ENCODE results near the gene PRKCH.

Gene PRKCH

DNA sequence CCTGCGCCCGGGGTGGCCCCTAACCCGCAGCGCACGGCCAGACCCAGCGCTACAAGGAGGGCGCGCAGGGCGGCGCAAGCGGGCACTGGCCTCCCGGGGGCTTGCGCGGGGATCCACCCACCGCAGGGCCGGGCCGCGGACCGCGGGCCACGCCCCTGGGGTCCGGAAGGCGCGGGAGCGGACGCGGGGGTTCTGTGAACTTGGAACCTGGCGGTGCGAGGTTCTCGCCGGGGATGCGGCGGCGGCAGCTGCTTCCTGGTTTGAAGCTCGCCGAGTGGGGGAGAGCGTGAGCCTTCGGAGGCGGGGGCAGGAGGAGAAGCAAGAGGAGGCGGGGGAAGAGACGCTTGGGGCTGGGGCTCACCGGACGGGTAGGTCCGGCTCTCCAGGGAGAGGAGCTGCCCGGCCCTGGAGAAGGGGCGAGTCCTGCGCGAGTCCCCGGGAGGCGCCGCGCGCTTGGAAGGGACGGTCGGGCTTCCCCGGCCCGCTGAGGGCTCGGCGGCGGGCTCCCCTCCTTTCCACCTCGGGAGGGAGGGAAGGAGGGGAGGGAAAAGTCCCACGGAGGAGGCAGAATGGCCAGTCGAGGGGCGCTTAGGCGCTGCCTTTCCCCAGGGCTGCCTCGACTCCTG lies at the start of gene PRKCH:
Gene PRKCH (plus strand): TSS at position 195 of the 626 bp plus-strand sequence. CDS start 523 bp downstream, outside the sequence.
- DNase-seq (ENCODE audit: low read depth) = no peak

DNA sequence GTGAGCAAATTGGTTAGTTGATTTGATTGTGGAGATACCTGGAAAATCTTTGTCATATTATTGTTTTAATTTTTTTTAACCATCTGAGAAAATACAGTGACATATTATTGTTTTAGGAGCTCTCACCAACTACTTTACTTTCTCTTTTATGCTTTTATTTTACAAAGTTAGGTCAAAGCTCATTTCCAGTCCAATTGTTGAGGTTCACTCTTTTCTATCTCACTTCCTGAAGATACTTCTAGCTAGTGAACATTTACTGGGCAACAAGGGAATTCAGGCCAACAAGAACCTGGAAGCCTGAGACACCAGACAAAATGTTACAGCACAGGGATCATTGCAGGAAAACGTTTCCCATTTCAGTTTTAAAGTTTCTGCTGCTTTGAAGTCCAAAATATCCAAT lies 44.1 kb upstream of the PRKCH start:
- no peak for DNase-seq (ENCODE audit: low read depth)

DNA sequence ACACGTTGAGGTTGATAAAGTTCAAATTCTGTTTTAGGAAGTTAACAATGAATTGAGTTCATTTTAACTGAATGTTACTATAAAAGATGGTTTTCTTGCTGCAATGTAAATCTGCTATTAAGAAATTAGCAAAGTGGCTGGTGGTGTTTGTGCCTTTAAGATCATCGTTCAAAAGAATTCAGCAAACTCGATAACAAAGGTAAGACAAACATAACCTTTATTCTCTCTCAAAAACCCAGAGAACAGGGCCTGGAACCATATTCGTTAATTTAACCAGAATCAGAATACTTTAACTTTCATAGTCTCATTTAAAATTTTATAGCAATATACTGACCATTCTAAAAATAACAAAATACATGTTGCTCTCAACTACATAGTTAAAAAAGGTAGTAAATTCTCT lies 43.6 kb upstream of the PRKCH start:
- DNase-seq (ENCODE audit: low read depth) = no peak

DNA sequence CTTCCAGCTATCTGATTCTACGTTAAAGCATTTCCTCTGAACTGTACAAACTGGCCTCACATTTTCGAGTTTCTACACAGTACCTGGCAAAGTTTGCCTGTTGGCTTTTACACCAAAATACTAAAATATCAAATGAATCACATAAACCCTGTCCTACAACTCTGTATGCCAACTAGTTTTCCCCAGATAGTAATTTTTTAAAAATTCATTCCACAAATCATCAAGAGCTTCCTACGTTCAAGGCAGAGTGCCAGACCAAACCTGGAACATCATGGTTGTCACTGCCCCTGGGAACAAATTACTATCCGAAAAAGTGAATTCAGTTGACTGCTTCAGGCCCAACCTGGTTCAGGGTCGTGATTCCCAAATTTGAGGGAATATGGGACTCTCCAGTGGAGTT lies 42.3 kb upstream of the PRKCH start:
- no peak for DNase-seq (ENCODE audit: low read depth)

DNA sequence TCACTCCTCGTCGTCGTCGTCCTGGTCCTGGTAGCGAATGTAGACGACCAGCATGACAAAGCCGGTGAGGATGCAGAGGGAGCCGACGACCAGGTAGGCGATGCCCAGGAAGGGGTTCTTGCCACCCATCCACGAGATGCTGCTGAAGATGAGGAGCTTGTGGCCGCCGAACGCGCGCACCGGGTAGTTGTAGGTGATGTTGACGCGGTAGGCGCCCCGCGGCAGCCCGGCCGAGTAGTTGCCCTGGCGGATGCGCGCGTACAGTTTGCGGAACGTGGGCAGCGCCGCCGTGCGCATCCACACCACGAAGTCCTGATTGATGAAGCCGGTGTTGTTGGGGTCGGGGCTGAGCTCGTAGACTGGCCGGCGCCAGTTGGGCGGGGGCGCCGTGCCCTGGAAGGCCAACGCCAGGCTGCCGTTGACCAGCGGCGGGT lies 41.3 kb upstream of the PRKCH start:
- DNase-seq (ENCODE audit: low read depth) = no peak

DNA sequence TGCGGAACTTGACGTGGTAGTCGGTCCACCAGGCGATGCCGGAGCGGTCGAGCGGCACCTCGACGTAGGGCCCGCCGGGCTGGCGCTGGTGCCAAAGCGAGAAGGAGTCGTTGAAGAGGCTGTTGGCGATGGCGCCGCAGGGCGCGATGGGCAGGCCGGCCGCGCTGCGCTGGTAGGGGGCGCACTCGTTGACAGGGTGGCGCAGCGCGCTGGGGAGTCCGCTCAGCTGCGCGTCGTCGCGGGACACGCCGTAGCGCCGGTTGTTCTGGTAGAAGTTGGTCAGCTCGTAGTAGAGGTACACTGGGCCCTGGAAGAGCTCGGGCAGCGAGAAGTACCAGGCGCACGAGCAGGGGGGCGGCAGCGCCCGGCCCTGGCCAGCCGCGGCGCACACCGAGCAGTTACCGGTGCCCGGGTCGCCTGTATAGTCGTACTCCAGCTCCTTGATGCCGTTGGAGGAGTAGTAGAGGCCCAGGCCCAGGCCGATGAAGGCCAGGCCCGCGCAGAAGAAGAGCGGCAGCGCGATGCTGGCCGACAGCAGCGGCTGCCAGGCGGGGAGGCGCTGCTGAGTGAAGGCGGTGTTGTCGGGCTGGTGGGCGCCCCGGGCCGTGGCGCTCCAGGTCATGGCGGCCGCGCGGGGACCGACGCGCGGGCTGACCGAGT lies 40.7 kb upstream of the PRKCH start:
- DNase-seq (ENCODE audit: low read depth) = no peak

DNA sequence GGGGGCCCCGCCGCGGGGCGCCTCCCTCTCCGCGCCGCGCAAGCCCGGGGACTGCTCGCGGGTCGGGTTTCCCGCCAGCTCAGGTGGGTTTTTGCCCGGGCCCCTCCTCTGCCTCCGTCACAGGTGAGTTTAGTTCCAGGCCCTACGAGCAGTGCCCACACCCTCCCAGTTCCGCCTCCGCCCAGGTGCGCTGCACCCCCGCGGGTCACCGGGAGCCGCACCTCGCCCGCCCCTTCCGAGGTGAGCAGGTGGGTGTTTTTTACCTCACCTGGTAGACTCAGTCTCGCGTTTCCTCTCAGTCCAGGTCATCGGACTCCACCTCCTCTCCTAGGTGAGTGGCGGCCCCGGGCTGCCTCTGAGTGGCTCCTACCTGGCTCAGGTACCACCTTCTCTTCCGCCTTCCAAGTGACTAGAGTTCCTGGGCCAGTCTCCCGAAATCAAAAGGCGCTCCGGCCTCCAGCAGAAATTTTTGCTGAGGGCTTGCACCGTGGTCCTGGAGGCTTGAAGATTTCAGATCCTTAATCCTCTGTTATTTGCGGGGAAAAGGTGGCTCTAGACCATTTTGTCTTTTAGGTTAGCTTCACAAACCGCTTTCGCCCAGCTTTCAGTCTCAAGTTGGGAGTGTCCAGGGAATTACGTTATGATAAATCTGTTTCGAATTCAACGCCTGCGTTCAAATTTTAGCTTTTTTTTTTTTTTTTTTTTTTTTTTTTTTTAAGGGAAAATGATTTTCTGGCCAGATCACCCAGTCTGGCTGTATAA lies 40.0 kb upstream of the PRKCH start, which contains the start of gene TMEM30B:
Gene TMEM30B (minus strand): TSS at position 153 of the 762 bp plus-strand sequence. CDS start 191 bp downstream, outside the sequence.
- no peak for DNase-seq (ENCODE audit: low read depth)

DNA sequence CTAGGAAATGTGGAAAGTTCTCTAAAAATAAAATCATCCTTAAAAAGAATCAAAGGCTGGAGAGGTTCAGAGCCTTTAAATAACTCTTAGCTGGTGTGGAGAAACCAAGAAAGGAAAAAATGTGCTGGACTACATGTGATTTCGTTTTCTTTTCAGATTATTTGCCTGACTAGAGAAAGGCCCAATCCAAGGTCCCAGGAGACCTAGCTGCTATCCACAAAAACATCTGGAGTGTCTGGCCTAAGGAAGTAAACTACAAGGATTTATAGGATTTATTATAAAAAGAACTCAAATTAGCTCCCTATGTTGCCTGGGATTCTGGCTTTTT lies 39.5 kb upstream of the PRKCH start:
- DNase-seq (ENCODE audit: low read depth) = no peak

DNA sequence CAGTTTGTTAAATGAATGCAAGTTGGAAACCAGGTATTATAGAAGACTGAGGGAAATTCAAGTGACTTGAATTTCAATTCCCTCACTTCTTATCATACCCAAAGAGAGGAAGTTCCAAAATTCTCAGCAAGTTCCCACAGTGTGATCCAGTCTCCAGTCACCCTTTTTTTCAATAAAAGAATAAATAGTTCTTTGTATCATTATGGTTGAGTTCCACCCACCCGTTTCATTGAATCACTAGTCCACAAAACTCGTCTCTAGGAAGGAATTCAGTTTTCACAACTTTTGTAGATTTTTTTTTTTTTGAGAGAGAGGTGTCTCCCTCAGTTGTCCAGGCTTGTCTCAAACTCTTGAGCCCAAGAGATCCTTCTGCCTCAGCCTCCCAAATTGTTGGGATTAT lies 38.6 kb upstream of the PRKCH start:
- no peak for DNase-seq (ENCODE audit: low read depth)

DNA sequence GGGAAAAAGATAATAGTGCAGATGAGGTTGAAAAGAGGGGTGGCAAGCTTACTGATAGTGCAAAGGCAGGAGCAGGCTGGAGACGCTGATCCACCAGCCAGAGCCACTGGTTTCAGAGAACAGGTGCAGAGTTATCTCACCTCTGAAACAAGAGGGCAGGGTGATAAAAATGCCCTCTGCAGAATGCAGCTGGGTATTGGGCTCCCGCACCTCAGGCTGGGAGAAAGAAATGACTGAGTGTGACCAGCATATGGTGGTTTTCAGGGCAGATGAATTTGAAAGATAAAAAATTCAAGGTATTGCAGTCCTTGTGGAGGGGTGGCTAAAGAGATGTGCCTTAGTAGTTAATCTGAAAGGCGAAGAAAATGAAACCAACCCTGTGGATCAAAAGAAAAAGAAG lies 37.4 kb upstream of the PRKCH start:
- no peak for DNase-seq (ENCODE audit: low read depth)

DNA sequence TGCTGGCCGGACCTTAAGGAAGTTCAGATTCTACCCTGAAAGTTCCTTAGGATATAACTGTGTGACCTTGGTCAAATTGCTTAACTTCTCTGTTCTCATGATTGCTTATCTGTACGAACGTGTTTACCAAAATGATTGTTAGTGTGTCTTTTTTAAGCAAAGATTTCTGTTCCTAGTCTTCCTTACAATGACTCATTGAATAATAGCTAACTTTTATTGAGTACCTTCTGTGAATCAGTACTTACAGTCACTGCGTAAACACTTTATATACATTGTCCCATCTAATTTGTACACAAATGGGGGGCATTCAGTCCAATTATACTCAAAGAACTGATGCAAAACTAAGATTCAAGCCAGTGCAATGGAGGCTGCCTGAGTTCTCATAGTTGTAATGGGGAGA lies 36.0 kb upstream of the PRKCH start:
- no peak for DNase-seq (ENCODE audit: low read depth)

DNA sequence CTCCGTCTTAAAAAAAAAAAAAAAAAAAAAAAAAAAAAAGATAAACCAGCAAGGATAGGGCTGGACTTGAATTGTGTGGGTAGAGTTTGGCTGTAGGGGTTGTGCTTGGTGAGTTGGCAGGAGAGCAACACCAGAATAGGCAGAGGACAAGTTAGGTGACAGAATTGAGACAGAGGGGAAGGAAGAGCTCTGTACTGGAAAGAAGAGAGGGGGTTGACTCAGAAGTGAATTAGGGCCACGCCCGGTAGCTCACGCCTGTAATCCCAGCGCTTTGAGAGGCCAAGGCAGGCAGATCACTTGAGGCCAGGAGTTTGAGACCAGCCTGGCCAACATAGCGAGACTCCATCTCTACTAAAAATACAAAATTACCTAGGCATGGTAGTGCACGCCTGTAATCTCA lies 34.2 kb upstream of the PRKCH start:
- no peak for DNase-seq (ENCODE audit: low read depth)

DNA sequence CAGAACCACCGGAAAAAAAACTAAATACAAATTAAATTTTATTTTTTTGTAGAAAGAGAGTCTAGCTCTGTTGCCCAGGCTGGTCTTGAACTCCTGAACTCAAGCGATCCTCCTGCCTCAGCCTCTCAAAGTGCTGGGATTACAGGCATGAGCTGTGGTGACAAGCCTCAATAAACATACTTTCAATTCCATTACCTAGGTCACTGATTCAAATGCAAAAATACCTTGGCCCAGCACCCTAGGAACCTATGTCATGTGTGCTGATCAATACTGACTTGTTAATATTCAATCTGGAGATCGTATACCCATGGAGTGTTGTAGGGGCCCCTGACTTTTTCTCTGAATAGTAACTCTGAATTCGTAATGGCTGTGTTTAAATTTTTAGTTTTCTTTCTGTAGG lies 33.2 kb upstream of the PRKCH start:
- no peak for DNase-seq (ENCODE audit: low read depth)

DNA sequence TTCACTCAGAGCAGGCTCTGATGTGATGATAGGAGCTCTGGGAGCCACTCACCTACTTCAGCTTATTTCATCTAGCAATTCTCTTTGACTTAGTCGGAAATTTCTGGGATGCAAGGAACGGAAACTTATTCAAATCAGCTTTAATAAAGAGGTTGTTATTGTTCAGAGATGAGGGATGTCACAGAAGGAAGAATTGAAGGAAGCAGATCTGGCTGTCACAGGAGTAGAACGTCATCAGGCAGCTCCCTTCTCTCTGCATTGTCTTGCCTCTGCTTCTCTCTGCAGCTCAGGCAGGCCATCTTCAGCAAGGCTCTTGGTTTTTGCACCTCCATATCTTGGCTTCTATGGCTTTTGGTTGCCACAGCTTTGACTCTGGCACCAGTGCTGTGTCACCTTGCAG lies 32.7 kb upstream of the PRKCH start:
- no peak for DNase-seq (ENCODE audit: low read depth)

DNA sequence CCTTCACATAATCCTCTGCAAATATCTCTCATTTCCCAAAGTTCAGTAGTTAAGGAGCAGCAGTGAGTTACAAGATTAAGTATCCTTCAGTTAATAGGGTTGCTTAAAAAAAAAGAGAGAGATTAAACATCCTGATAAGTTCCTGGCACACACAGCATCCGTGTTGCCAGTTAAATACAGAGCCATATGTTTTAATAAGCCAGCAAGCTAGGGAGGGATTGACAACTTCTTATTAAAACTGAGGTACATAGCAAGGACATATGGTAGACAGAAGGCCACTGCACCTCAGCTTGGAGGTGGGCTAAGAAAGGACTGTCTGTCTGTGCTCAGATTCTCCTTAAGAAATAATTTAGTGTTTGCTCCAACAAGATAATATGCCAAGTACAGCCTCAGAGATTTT lies 30.7 kb upstream of the PRKCH start:
- DNase-seq (ENCODE audit: low read depth) = no peak

DNA sequence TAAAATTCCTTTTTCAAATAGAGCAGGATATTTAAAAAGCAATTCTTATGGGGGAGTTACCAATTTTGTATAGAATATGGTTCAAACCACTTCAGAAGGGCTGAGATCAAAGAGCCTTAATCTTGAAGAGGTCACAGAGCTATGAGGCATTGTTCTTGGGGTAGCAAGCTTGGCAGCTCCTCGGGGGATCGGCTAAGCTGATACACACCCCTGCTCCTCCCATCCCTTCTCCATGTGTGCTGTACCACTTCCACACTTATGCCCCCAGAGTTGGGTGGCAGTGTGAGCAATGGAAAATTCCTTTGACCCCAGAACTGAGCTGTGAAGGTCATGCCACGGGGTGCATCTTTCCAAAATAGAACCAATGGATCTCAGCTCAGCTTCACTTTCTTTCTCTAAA lies 25.2 kb upstream of the PRKCH start:
- no peak for DNase-seq (ENCODE audit: low read depth)

DNA sequence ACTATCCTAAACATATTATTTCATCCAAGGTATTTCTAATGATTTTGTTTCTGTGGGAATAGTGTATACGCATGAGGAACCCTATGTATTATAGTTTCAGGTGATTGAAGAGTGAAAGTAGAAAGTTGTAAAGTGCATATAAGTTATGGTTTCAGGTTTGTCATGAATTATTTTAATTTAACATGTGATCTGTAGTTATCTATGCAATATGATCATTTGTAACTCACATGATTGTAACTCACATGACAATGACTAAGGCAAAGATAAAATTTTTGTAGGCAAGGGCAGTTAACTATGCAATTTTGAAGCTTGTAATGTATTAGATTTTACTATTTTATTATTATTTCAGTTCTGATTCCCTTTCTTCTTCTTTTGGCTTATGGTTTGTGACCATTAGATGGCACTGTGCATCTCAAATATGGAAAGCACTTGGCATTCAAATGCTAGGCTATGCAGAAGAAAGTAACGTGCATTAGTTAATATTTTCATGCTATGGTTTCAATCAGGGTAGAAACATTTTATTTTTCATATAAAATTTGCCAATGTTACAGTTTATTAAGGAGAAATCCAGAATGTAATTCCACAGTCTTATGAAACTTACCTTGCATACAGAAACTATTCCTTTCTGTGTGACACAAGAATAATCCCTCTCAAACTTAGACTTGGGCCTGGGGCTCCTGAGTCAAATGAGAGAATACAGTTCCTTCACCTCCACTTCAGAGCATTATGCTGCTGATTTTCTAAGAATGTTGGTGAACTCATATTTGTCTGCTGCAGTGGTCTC lies 24.5 kb upstream of the PRKCH start:
- no peak for DNase-seq (ENCODE audit: low read depth)

DNA sequence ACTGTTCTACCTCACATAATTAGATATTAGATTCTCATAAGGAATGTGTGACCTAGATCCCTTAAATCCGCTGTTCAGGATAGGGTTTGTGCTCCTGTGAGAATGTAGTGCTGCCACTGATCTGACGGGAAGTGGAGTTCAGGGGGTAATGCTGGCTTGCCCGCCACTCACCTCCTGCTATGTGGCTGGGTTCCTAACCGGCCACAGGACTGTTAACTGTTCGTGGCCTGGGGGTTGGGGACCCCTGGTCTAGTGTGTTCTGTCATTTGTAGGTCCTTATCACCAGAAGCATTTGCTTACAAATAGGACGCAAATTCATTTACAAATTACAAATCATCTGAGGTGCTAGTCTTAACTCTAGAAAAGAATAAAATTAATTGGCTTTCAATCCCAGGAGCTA lies 23.8 kb upstream of the PRKCH start:
- no peak for DNase-seq (ENCODE audit: low read depth)

DNA sequence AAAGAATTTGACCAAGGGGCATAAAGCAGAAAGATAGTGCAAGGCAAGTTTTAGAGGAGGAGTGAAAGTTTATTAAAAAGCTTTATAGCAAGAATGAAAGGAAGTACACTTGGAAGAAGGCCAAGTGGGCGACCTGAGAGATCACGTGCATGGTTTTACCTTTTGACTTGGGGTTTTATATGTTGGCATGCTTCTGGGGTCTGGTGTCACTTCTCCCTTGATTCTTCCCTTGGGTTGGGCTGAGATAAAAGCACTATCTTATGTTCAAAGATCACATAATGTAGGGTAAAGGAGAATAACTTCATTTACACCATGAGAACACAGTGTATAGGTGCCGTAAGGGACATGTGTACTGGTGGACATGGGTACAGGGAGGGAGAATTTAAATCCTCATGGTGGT lies 22.6 kb upstream of the PRKCH start:
- DNase-seq (ENCODE audit: low read depth) = no peak

DNA sequence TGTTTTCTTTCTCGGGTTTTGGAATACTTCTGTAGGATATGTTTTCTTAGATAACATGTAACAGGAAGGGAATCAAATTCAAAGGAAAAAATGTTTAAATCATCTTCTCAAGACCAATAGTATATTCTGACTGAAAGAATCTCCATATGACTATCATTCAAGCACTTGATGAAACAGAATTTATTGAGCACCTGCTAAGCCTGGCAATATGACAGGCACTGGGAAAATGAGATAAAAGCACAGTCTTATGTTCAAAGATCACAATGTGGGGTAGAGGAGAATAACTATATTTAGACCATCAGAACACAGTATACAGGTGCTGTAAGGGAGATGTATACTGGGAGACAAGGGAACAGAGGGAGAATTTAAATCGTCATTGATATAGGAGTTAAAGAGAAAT lies 21.2 kb upstream of the PRKCH start:
- no peak for DNase-seq (ENCODE audit: low read depth)

DNA sequence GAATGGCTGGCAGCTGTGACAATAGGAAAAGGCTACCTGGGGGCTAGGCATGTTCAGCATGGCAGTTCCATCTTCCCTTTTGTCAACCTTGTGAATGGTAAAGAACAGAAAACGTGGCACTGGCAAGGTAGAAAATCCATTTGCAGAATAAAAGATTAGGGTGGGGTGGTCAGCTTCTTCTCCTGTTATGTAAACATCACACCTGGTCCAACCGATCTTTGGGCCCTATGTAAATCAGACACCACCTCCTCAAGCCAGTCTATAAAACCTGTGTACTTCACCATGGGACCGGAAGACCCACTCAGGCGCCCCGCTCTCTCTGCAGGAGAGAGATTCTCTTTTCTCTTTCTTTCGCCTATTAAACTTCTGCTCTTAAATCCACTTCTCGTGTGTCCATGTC lies 20.6 kb upstream of the PRKCH start:
- DNase-seq (ENCODE audit: low read depth) = no peak

DNA sequence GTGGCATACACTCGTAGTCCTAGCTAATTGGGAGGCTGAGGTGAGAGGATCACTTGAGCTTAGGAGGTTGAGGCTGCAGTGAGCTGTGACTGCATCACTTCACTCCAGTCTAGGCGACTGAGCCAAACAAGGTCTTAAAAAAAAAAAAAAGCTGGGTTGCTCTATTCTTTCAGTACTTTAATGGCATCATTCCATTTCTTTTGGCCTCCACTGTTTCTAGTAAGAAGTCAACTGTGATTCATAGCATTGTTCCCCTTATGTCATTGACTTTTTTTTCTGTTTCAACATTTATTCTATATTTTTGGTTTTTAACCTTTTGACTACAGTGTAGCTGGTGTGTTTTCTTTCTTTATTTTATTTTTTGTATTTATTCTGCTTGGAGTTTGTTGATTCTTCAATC lies 16.7 kb upstream of the PRKCH start:
- DNase-seq (ENCODE audit: low read depth) = no peak

DNA sequence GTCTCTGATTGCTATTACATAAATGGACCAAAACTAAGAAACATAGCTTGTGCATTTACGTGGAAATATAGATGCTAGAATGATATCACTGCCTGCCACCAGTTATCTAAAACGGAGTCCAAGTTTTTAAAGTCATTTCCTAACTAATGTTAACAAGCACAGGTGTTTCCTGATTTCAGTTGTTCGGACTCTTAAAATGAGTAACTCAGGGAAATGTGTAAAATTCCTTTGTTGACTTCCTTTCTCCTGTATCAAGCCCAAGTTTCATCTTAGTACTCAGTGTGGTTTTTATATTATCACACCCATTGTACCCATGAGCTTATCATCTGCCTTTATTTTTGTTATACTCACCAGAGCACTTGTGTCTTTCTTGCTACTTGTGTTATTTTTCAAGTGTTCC lies 13.2 kb upstream of the PRKCH start:
- DNase-seq (ENCODE audit: low read depth) = no peak

Data from GM04503 (cell line).